Fibroblast of gingiva (primary cell): ENCODE measurements around the gene TIAM1.

Experiments
- DNase-seq: peaks from one replicate; pipeline ENCODE4 v3.0.0-alpha.2; 2011; ENCODE audit warnings: low read depth

The TIAM1 gene

GRCh38 chr21:31282095-31282709 is 61.9 kb downstream of the TIAM1 start:
- DNase-seq, result peak; percentile 89

- DNase-seq, result no peak
Measured at GRCh38 chr21:31281561-31281960, 62.5 kb downstream of the TIAM1 start.

- no peak for DNase-seq
Measured at GRCh38 chr21:31279986-31280385, 64.1 kb downstream of the TIAM1 start.

- DNase-seq, result no peak
Measured at GRCh38 chr21:31279214-31279613, 64.8 kb downstream of the TIAM1 start.

- no peak for DNase-seq
Measured at GRCh38 chr21:31278511-31279130, 65.4 kb downstream of the TIAM1 start.

GRCh38 chr21:31276663-31277062 is 67.4 kb downstream of the TIAM1 start:
- DNase-seq, result no peak

GRCh38 chr21:31275901-31276300 is 68.2 kb downstream of the TIAM1 start:
- DNase-seq, result no peak

- no peak for DNase-seq
Measured at GRCh38 chr21:31273278-31273677, 70.8 kb downstream of the TIAM1 start.

- DNase-seq, result no peak
Measured at GRCh38 chr21:31268090-31268489, 76.0 kb downstream of the TIAM1 start.

- no peak for DNase-seq
Measured at GRCh38 chr21:31267644-31268043, 76.4 kb downstream of the TIAM1 start.

- no peak for DNase-seq
Measured at GRCh38 chr21:31266241-31266640, 77.8 kb downstream of the TIAM1 start.

GRCh38 chr21:31265366-31266013 is 78.6 kb downstream of the TIAM1 start:
- DNase-seq, result no peak

- DNase-seq, result no peak
Measured at GRCh38 chr21:31264574-31264973, 79.5 kb downstream of the TIAM1 start.

- no peak for DNase-seq
Measured at GRCh38 chr21:31262728-31263127, 81.3 kb downstream of the TIAM1 start.

- DNase-seq, result no peak
Measured at GRCh38 chr21:31261759-31262158, 82.3 kb downstream of the TIAM1 start.

- DNase-seq, result no peak
Measured at GRCh38 chr21:31260790-31261189, 83.3 kb downstream of the TIAM1 start.

- DNase-seq, result no peak
Measured at GRCh38 chr21:31258073-31258472, 86.0 kb downstream of the TIAM1 start.

GRCh38 chr21:31257265-31257664 is 86.8 kb downstream of the TIAM1 start:
- DNase-seq, result no peak

GRCh38 chr21:31255896-31256295 is 88.2 kb downstream of the TIAM1 start:
- DNase-seq, result no peak

- no peak for DNase-seq
Measured at GRCh38 chr21:31255036-31255435, 89.0 kb downstream of the TIAM1 start.

- DNase-seq, result no peak
Measured at GRCh38 chr21:31254131-31254530, 89.9 kb downstream of the TIAM1 start.

- no peak for DNase-seq
Measured at GRCh38 chr21:31253684-31254083, 90.4 kb downstream of the TIAM1 start.

- no peak for DNase-seq
Measured at GRCh38 chr21:31252611-31253010, 91.5 kb downstream of the TIAM1 start.

- DNase-seq, result no peak
Measured at GRCh38 chr21:31252091-31252490, 92.0 kb downstream of the TIAM1 start.
